ENCODE results near the gene BAZ1A. TPM values are rescaled to one million over a fixed set of nuclear protein-coding genes. Genes with fewer than 3 reads are reported as not detected.

BAZ1A gene
- total and polyA plus RNA-seq, 2 of the 8 experiments (the other 6 are each of a cell fraction or from before 2014, with no cell fraction given): 8.0 to 23.1 TPM

GRCh38 chr14:34710744-34711143 is 164.4 kb downstream of the BAZ1A start:
- H2BK12ac ChIP-seq (ENCODE audit: low read depth, low read length): no peak overlapping the region
- no peak overlapping the region for H3K56ac ChIP-seq (replicated peaks; ENCODE audit: insufficient read length, low read depth, low read length)
- POLR2A ChIA-PET (ENCODE audit: partially characterized antibody): interaction anchor here (0.9 to 1.7 kb wide), 3 partner anchors 11 to 18 kb away, joined by 3 to 4 read pairs (median 3); no protein-coding TSS in a partner anchor
- no peak overlapping the region for H3K4me2 ChIP-seq (ENCODE audit: insufficient read depth in 1 of 2, low read depth in 2 of 2, low read length in 2 of 2)
- no peak overlapping the region for H2AK5ac ChIP-seq (ENCODE audit: low read depth, low read length)
- H3K36me3 ChIP-seq (ENCODE audit: control insufficient read depth in 2 of 4, insufficient read depth in 4 of 4, low read length in 3 of 4): peaks cover 0 to 14% (median 2%) of the 10 kb centered on the region in 4 experiments; a peak in 2 of 8 replicates
- no peak overlapping the region for H4K8ac ChIP-seq (ENCODE audit: extremely low read depth, insufficient read depth, low read length)
- H3K4ac ChIP-seq (replicated peaks; ENCODE audit: insufficient read length, low read depth, low read length): no peak overlapping the region
- no peak overlapping the region for H2AFZ ChIP-seq (ENCODE audit: low read length)
- no peak for FAIRE-seq
- no peak overlapping the region for H3K27ac ChIP-seq (ENCODE audit: low read depth, low read length)
- H4K20me1 ChIP-seq (replicated peaks in 1 of 2; ENCODE audit: control insufficient read depth in 1 of 2, insufficient read depth in 2 of 2, low read length in 2 of 2): no peaks in the 10 kb centered on the region
- DNase-seq (ENCODE audit: low read depth in 1 of 2, low spot score in 2 of 2): no peak
- H2BK5ac ChIP-seq (ENCODE audit: low read depth, low read length): no peak overlapping the region
- H2BK20ac ChIP-seq (ENCODE audit: low read length): no peak overlapping the region
- no peaks in the 10 kb centered on the region for H3K4me1 ChIP-seq (replicated peaks in 1 of 4; ENCODE audit: control insufficient read depth in 3 of 4, insufficient read depth in 4 of 4, low read length in 3 of 4)
- H3K9ac ChIP-seq (replicated peaks in 1 of 4; ENCODE audit: extremely low read depth in 1 of 4, low read depth in 3 of 4, low read length in 3 of 4): no peak overlapping the region
- 91% methylated on average over 2 of the region's 2 CpGs; no CpG with 5 or more reads in 1 of the 2 experiments for WGBS, 2 experiments (ENCODE audit: extremely low coverage in 1 of 2, insufficient coverage in 1 of 2, insufficient read length in 1 of 2, insufficient replicate concordance in 2 of 2, low coverage in 1 of 2, low lambda C conversion rate in 2 of 2, missing lambda C conversion rate in 1 of 2)
- H4K91ac ChIP-seq (replicated peaks; ENCODE audit: insufficient read length, low read length): no peak overlapping the region
- H3K9me3 ChIP-seq (ENCODE audit: insufficient read depth in 2 of 2, low read depth in 1 of 2, low read length in 1 of 2): no peaks in the 10 kb centered on the region
- H3K18ac ChIP-seq (ENCODE audit: extremely low read depth, low read length): no peak overlapping the region
- no peak overlapping the region for H2BK15ac ChIP-seq (ENCODE audit: low read length)
- H3K23ac ChIP-seq (ENCODE audit: insufficient read length): no peak overlapping the region
- no peak overlapping the region for H4K5ac ChIP-seq (ENCODE audit: insufficient read length, low read depth, low read length)
- CTCF ChIA-PET (ENCODE audit: partially characterized antibody): interaction anchor here (1.0 kb wide), 1 partner anchor 12 kb away, joined by 5 read pairs; no protein-coding TSS in a partner anchor
- H3K79me1 ChIP-seq (ENCODE audit: low read depth, low read length): no peaks in the 10 kb centered on the region
- peaks cover 0 to 7% of the 10 kb centered on the region in 2 experiments; a peak in 2 of 4 replicates for H3K79me2 ChIP-seq (ENCODE audit: control insufficient read depth in 1 of 2, insufficient read depth in 2 of 2, low read length in 2 of 2)
- H3K4me3 ChIP-seq (ENCODE audit: extremely low read depth in 1 of 4, insufficient read depth in 2 of 4, low read depth in 3 of 4, low read length in 4 of 4): no peak overlapping the region
- H3K14ac ChIP-seq (ENCODE audit: insufficient read length): no peak overlapping the region
- no peak overlapping the region for H2BK120ac ChIP-seq (replicated peaks; ENCODE audit: low read depth, low read length)
- peaks cover 0 to 4% (median 0%) of the 10 kb centered on the region in 4 experiments; a peak in 3 of 7 replicates for H3K27me3 ChIP-seq (replicated peaks in 1 of 4; ENCODE audit: control insufficient read depth in 3 of 4, extremely low read depth in 1 of 4, insufficient read depth in 3 of 4, low read length in 3 of 4)
- H3K23me2 ChIP-seq (ENCODE audit: low read depth, low read length): peaks cover 3% of the 10 kb centered on the region
- TF ChIP-seq SRF (IDR thresholded peaks at IDR 0.05; ENCODE audit: low read depth, low read length) (no peak), TAF1 (IDR thresholded peaks at IDR 0.05; ENCODE audit: low read depth, low read length) (no peak), USF2 (IDR thresholded peaks at IDR 0.05; ENCODE audit: low read length) (no peak), SIX5 (IDR thresholded peaks at IDR 0.05; ENCODE audit: low read depth, low read length) (no peak), MAX (IDR thresholded peaks at IDR 0.05) (no peak), BCL11A (IDR thresholded peaks at IDR 0.05; ENCODE audit: low read depth in 2 of 2, low read length in 2 of 2) (no peak), ATF3 (IDR thresholded peaks at IDR 0.05; ENCODE audit: insufficient read depth, low read depth, low read length) (no peak), ZNF274 (IDR thresholded peaks at IDR 0.05; ENCODE audit: borderline replicate concordance, extremely low read depth, low read length) (no peak), POLR2A (IDR thresholded peaks at IDR 0.05; ENCODE audit: control extremely low read depth in 1 of 2, low read depth in 2 of 2, low read length in 2 of 2) (no peak), E2F6 (IDR thresholded peaks at IDR 0.05) (no peak), RAD21 (IDR thresholded peaks at IDR 0.05 in 1 of 2, conservative IDR thresholded peaks at IDR 0.05 in 1 of 2; ENCODE audit: low read depth in 2 of 2, low read length in 2 of 2) (no peak), TEAD4 (IDR thresholded peaks at IDR 0.05; ENCODE audit: low read depth, low read length) (no peak)
